Lower leg skin (tissue), 3 donors: ENCODE data around the gene DBN1.

Experiments
- POLR2A ChIP-seq, 2 donors: fragments of 450-650 bp; IDR thresholded peaks; one replicate each; pipeline ENCODE4 v1.6.1; 2016 to 2017; ENCODE audit warnings: antibody characterized with exemption in 2 of 2, mild to moderate bottlenecking in 1 of 2, moderate library complexity in 1 of 2
- TF ChIP-seq, protein P1 (sequence below), 3 donors: fragments of 450-650 bp; IDR thresholded peaks; one replicate each; pipeline ENCODE4 v1.5.1; 2016; ENCODE audit warnings: antibody characterized with exemption in 3 of 3, mild to moderate bottlenecking in 3 of 3, moderate library complexity in 2 of 3

DNA sequence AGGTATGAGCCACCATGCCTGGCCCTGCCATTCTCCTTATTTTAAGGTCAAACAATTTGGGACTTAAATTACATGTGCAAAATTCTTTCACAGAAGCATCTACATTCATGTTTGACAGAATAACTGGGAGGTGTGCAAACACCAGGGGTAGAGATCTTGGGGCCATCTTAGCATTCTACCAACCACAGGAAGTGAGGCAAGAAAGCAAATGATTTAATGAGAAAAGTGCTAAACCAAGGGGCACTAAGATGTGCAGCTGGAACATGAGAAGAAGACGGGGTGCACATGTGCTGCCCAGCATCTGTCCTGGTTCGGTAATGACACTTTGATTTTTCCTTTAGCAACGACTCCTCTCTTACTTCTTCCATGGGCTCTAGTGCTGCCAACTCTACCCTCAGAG lies 62.9 kb downstream of the DBN1 start:
- TF ChIP-seq POLR2A (IDR thresholded peaks at IDR 0.05): no peak
- TF ChIP-seq, protein P1, sequence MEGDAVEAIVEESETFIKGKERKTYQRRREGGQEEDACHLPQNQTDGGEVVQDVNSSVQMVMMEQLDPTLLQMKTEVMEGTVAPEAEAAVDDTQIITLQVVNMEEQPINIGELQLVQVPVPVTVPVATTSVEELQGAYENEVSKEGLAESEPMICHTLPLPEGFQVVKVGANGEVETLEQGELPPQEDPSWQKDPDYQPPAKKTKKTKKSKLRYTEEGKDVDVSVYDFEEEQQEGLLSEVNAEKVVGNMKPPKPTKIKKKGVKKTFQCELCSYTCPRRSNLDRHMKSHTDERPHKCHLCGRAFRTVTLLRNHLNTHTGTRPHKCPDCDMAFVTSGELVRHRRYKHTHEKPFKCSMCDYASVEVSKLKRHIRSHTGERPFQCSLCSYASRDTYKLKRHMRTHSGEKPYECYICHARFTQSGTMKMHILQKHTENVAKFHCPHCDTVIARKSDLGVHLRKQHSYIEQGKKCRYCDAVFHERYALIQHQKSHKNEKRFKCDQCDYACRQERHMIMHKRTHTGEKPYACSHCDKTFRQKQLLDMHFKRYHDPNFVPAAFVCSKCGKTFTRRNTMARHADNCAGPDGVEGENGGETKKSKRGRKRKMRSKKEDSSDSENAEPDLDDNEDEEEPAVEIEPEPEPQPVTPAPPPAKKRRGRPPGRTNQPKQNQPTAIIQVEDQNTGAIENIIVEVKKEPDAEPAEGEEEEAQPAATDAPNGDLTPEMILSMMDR (IDR thresholded peaks at IDR 0.05): no peak
